Right ventricle myocardium superior (tissue), 1 donor: ENCODE data around the gene LPP. TPM values are rescaled to one million over a fixed set of nuclear protein-coding genes. Genes with fewer than 3 reads are reported as not detected.

Experiments
- ATAC-seq: fragments of 200-7000 bp; cut with Tn5 transposase; one replicate; pipeline ENCODE4 v1.9.1; 2020; ENCODE audit warnings: mild to moderate bottlenecking; ENCODE audit not compliant: poor library complexity
- DNase-seq: peaks from one replicate; pipeline ENCODE4 v3.0.0-alpha.2; 2020
- intact Hi-C: fragments of 100-400 bp; cut with DNase I; formaldehyde crosslinking; loops from one replicate; pipeline ENCODE4 v1.11.2; 2022
- total RNA-seq: library from RNA; stranded (reverse); fragmentation: NEBNext Ultra II Directional; extraction: Animal tissue kit (Norgen Biotek cat#: 25700); gene quantifications from one replicate; pipeline ENCODE4 v1.2.1, GENCODE V29; 2021
- donor health status: DM: no; HTN: yes; CAD: no; lungs with severe emphysema.

The LPP gene
- total RNA-seq, 1 donor from 2014 or later: 92.9 TPM

GRCh38 chr3:188183452-188183851, 29.5 kb downstream of the LPP start:
- ATAC-seq: no peak
- intact Hi-C loops: no loop called here
- DNase-seq: no peak

DNA sequence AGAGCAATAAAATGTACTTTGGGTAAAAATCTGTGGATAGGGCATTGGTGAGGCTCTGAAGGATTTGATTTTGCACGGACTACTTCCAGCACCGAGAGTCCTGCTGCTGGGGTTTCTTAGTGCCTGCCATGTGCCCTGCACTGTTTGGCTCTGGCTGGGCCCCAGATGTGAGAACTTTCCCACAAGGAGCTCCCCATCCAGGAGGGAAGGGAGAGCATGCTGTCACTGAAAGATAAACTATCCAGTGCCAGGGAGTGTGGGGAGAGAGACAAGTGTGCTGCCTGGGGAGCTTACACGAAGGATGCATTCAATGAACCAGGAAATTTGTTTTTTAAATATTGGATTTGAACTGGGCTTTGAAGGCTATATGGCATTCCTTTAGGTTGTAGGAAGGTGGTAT, 30.2 kb downstream of the LPP start:
- DNase-seq (no peak), ATAC-seq (no peak)
- intact Hi-C loops: no loop called here

- intact Hi-C loops: no loop called here
- ATAC-seq (no peak), DNase-seq (no peak)
Observed at GRCh38 chr3:188184649-188185048, 30.7 kb downstream of the LPP start.

DNA sequence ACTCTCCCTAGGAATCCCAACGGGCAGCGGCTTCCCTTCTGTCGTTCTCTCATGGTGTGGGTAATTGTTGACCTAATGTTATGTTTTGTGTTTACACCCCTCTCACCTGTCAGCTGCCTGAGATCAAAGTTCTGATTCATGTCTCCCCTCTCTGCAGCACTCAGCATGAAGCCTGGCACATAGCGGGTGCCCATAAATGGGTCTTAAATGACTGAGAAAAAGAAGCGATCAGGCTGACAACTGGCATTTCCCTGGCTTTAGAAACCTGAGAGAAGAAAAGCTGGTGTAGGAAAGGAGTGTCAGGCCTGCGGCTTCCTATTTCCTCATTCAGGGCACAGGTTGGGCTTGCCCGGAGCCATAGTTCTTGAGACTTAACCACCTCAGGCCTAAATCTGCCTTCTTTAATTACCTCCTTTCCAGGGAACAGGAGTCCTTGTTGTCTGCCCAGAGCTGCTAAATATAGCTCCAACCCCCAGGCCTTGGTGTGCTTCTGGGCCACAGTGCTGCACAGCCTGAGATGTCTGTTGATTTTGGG, 31.8 kb downstream of the LPP start:
- no peak for DNase-seq
- peak; percentile 65 for ATAC-seq
- intact Hi-C loops: no loop called here

DNA sequence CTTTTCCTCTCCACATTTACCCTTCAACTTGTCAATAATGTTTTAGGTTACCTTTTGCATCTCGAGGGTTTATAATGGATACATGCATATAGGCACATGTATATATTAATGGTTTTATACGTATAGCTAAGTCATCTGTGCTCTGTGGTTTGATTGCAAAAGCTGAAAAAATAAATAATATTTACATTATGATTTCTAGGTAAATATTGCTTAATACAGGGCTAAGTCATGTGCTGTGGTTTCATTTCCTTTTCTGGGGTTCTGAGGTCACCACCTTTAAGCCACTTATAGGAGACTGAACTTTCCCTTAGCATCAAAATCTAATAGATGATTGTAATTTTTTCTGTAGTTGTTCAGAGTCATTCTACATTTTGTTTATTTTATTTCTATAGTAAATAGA, 33.1 kb downstream of the LPP start:
- ATAC-seq (no peak), DNase-seq (no peak)
- intact Hi-C loops: no loop called here

DNA sequence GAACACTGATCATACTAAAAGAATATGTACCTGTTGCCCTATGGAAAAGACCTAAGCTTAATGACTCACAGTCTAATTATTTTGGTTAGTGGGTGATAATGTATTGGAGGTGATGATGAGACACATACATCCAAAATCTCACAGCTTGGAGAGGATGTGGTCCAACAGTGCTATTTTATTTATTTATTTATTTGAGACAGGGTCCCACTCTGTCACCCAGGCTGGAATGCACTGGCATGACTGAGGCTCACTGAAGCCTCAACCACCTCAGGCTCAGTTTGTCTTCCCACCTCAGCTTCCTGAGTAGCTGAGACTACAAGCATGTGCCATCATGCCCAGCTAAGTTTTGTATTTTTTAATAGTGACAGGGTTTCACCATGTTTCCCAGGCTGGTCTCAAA, 35.0 kb downstream of the LPP start:
- ATAC-seq: no peak
- intact Hi-C loops: no loop called here
- no peak for DNase-seq

GRCh38 chr3:188191460-188191859, 37.5 kb downstream of the LPP start:
- DNase-seq (no peak), ATAC-seq (no peak)
- intact Hi-C loops: no loop called here

DNA sequence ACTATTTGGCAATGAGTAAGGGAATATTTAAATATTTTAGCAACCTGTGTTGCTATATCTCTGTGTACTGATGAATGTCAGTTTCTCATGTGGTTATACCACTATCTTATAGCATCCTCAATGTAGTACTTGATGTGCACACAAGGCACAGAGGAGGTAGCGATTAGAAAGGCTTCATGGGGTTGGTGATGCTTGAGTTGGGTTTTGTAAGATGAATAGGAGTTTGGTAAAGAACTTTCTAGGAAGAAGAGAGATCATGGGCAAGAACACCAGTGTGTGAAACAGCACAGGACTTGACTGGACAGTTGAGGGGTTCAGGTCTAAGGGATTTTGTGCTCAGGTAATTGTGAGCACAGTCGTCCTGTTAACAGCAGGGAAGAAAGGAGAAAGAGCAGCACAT, 38.1 kb downstream of the LPP start:
- intact Hi-C loops: no loop called here
- ATAC-seq (no peak), DNase-seq (no peak)

GRCh38 chr3:188194332-188194731, 40.4 kb downstream of the LPP start:
- ATAC-seq (no peak), DNase-seq (no peak)
- intact Hi-C loops: no loop called here

DNA sequence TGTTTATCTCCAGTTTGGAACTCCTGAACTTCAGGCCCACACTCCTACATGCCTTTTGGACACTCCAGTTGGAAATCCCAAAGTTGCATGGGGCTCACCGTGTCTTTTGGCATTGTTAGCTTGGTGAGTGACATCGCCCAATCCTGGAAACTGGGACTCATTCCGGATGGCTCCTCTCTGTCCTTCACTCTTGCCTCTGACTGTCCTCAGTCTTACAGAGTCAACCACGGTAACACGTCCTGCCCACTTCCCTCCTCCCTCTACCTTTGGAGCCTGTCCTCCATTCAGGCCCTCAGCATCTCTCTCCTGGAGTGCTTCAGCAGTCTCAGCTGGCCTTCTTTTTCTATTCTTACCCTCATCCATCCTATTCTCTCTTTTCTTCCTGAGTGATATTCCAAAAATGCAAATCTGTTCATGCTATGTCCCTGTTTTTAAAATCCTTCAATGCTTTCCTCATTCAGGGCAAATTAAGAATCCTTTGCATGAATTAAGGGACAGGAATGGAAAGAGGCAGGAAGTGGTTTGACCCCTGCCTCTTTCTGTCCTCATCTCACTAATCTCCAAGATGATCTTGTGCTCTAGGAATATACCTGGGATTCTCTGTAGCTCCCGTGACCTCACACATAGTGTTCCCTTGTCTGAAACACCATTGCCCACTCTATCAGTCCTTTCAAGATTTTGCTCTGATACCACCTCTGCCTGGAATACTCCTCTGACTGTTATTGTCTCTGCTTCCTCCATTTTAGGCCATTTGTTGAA, 42.5 kb downstream of the LPP start:
- no peak for DNase-seq
- intact Hi-C loops: no loop called here

DNA sequence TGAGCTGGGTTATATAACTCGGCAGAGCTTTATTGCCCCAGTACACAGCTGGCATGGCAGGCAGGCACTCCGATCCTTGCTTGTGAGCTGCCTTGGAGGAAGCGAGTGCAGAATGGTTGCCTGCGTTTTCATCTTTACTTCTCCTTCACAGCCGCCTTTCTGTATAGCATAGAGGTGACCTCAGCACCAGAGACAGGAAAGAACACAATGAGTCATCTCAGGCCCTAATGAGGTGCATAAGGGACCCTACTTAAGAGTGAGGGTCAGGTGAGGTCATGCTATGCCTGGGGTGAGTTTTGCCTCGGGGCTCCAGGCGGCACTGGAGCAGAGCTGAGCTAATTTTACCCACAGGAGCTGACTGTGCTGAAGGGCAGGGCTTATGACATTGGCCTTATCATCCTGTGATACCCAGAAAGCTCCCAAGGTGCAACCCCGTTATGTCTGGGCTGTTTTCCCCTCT, 43.5 kb downstream of the LPP start:
- ATAC-seq: peak; percentile 91
- peak; percentile 60 for DNase-seq
- intact Hi-C loops: no loop called here

More for the DNA sequence above, 42.5 kb downstream of the LPP start:
- ATAC-seq: no peak

- ATAC-seq (peak; percentile 25), DNase-seq (no peak)
- intact Hi-C loops: no loop called here
Observed at GRCh38 chr3:188198001-188198400, 44.0 kb downstream of the LPP start.

DNA sequence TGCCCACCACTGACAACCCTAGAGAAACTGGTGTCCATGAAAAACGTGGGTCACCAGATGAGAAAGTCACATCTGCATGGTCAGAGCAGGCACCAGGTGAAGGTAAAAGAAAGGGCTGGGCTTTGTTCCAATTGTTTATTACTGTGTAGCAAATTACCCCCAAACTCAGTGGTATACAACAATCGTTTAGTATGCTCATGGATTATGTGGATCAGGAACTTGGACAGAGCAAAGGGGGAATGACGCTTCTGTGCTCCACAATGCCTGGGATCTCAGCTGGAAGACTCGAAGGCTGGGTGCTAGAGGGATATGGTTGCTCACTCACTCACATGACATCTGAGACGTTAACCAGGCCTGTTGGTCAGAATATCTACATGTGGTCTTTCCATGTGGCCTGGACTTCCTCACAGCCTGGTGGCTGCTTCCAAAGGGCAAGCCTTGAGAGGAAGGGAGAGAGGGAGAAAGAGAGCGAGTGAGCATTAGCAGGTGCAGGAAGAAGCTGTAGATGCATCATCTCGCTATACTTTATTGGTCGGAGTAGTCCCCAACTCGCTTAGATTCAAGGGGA, 44.9 kb downstream of the LPP start:
- peak; percentile 3 for ATAC-seq

GRCh38 chr3:188199386-188199785, 45.4 kb downstream of the LPP start:
- ATAC-seq (no peak), DNase-seq (no peak)
- intact Hi-C loops: no loop called here

More for the DNA sequence above, 44.9 kb downstream of the LPP start:
- intact Hi-C loops: no loop called here
- no peak for DNase-seq

- intact Hi-C loops: no loop called here
- DNase-seq: no peak
- no peak for ATAC-seq
Observed at GRCh38 chr3:188200481-188200880, 46.5 kb downstream of the LPP start.

DNA sequence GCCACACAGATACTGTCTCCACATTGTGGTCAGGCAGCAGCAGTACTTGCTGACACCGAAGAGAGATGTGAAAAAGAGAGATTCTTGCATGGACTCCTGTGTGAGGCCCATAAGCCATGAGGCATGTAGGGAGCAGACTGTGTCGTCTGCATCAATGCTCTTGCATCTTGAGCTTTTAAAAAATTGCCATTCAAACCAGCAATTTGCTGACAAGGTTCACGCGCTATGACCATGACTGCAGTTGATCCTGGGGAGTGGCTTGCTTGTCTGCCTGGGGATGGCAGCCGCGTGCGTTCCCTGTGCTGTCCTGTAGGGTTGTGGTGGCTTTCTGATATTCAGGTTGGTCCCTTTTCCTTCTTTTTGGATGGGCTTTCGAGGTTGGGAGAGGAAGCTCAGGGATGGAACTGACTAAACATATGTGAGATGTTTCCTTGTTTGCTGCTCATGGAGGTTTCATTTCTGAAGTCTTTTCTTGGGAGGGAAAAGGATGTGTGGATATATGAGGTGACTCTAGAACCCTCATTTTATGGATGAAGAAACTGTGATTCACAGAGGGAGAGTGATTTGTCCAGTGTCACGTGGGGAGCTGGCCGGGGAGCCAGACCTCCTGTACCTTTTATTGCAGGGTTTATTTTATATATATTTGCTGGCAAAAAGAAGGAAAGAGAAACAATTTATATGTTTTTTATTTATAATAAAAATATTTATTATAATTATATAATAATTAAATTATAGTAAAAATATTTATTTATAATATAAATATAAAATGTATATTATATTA, 48.6 kb downstream of the LPP start:
- no peak for ATAC-seq
- DNase-seq: no peak
- intact Hi-C loops: no loop called here

DNA sequence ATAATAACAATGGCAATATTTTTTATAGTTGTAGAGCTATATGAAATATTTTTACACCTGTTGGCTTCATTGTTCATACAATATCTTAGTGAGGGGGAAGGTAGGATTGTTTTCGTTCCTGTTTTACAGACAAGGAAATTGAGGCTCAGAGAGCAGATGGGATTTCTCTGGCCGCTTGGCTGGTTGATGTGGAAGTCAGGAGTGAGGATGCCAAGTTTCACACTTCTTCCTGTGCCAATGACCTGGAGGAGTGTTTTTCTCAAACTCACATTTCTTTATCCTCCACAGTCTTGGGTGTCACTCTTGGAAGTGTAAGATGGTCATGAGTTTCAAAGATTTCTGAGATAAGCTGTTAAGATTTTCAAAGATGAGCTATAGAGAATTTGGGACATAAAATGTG, 50.6 kb downstream of the LPP start:
- DNase-seq (no peak), ATAC-seq (no peak)
- intact Hi-C loops: no loop called here

DNA sequence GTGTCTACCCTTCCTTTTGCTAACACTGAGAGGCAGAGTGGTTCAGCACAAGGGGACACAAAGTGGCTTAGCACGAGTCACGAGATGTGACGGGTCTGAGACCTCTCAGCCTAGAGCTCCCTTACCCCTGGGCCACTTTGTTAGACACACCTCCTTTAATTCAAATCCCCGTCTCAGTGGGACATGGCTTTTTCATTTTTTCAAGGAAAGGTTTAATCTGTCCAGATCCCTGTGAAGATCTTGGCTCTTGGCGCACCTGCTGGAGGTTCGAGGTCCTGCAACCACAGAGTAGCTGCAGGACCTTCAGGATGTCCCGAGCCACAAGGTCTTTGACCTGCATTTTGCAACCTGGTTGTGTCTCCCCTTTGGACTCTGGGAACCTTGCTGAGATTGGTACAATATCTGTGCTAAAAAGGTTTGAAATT, 52.0 kb downstream of the LPP start:
- intact Hi-C loops: no loop called here
- DNase-seq (no peak), ATAC-seq (peak; percentile 15)

- no peak for ATAC-seq
- intact Hi-C loops: no loop called here
- no peak for DNase-seq
Observed at GRCh38 chr3:188206787-188207186, 52.8 kb downstream of the LPP start.
